ENCODE results near the gene CDH20. TPM values are rescaled to one million over a fixed set of nuclear protein-coding genes. Genes with fewer than 3 reads are reported as not detected.

CDH20 gene
- total RNA-seq, 1 experiment from 2014 or later: not detected

DNA sequence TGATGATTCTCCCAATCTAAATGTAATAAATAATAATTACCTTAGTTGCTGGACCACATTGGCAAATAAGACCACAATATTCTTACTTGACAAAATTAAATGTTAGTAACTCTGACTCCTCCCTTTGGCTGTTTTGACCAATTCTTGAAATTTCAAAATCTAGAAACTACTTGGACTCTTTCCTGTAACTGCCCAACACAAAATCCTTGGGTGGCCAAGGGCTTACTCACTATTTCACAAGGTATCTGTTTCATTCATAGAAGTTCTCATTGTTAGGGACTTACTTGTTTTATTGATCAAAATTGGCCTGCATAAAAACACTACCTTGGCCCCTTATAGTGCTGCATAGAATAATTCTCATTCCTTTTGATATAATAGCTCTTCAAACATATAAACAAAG, 19.4 kb downstream of the CDH20 start:
- DNase-seq: no peak
- TF ChIP-seq, protein P1, sequence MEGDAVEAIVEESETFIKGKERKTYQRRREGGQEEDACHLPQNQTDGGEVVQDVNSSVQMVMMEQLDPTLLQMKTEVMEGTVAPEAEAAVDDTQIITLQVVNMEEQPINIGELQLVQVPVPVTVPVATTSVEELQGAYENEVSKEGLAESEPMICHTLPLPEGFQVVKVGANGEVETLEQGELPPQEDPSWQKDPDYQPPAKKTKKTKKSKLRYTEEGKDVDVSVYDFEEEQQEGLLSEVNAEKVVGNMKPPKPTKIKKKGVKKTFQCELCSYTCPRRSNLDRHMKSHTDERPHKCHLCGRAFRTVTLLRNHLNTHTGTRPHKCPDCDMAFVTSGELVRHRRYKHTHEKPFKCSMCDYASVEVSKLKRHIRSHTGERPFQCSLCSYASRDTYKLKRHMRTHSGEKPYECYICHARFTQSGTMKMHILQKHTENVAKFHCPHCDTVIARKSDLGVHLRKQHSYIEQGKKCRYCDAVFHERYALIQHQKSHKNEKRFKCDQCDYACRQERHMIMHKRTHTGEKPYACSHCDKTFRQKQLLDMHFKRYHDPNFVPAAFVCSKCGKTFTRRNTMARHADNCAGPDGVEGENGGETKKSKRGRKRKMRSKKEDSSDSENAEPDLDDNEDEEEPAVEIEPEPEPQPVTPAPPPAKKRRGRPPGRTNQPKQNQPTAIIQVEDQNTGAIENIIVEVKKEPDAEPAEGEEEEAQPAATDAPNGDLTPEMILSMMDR (IDR thresholded peaks at IDR 0.05; ENCODE audit: unreplicated experiment): no peak
- Mint-ChIP-seq H3K27me3 (ENCODE audit: unreplicated experiment) (no peaks in the 10 kb centered on the region), H3K4me3 (ENCODE audit: low read depth, unreplicated experiment) (no peak overlapping the region), H3K36me3 (ENCODE audit: insufficient read depth, unreplicated experiment) (no peaks in the 10 kb centered on the region), H3K27ac (ENCODE audit: unreplicated experiment) (no peak overlapping the region), H3K9me3 (ENCODE audit: low read depth, unreplicated experiment) (no peaks in the 10 kb centered on the region), H3K4me1 (ENCODE audit: low read depth, unreplicated experiment) (no peaks in the 10 kb centered on the region)
- BruUV-seq (replicated peaks): no TSS peak
- CTCF ChIA-PET: no interaction called here
- intact Hi-C loops (cut with micrococcal nuclease; ENCODE audit: unreplicated experiment): no loop called here

DNA sequence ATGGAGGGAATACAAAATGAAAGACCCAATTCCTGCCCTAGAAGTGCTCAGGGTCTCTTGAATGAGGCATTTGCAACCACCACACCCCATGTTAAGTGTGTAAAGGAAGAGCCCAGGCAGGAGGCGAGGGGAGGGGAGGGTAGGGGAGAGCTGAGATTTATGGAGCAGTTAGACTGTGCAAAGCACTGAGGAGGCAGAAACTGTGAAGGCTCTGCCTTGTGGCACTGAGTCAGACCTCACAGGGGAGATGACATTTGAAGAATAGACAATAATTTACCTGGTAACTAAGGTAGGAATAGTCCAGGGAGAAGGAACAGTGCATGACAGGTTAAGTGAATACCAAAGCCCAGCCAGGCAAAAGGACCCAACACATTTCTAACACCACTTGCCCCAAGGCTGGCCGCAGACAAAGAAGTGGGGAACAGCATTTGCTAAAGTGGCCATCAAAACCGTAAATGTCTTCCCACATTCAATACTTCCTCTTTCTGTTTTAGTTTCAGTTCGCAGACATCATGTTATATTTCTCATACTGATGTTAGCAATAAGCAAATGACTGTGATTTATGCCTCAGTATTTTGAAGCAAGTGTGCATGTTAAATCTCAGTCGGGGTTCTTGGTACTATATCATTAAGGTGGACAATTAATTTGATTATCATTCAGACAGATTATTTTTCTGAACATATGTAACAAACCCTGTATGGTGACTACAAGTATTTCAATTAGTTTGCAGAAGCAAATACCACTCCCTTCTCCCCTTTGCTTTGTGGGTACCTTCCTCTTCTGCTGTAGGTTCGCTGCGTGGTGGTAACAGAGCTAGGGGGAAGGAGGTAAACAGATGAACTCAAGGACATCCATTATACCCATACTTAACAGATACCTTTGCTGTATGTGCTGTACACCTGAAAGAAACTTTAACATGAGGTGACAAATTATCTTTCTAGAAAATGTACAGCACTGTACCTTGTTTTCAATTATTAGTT, 27.5 kb downstream of the CDH20 start:
- no peaks in the 10 kb centered on the region for H3K27me3 Mint-ChIP-seq (ENCODE audit: unreplicated experiment)
- peaks cover 8% of the 10 kb centered on the region for H3K4me1 Mint-ChIP-seq (ENCODE audit: low read depth, unreplicated experiment)
- BruUV-seq (replicated peaks): no TSS peak
- no peaks in the 10 kb centered on the region for H3K36me3 Mint-ChIP-seq (ENCODE audit: insufficient read depth, unreplicated experiment)
- no peak overlapping the region for H3K27ac Mint-ChIP-seq (ENCODE audit: unreplicated experiment)
- no peak overlapping the region for H3K4me3 Mint-ChIP-seq (ENCODE audit: low read depth, unreplicated experiment)
- CTCF ChIA-PET: no interaction called here
- no peaks in the 10 kb centered on the region for H3K9me3 Mint-ChIP-seq (ENCODE audit: low read depth, unreplicated experiment)
- intact Hi-C loops (cut with micrococcal nuclease; ENCODE audit: unreplicated experiment): no loop called here
- no peak for DNase-seq
- TF ChIP-seq, protein P1 (IDR thresholded peaks at IDR 0.05; ENCODE audit: unreplicated experiment): no peak

DNA sequence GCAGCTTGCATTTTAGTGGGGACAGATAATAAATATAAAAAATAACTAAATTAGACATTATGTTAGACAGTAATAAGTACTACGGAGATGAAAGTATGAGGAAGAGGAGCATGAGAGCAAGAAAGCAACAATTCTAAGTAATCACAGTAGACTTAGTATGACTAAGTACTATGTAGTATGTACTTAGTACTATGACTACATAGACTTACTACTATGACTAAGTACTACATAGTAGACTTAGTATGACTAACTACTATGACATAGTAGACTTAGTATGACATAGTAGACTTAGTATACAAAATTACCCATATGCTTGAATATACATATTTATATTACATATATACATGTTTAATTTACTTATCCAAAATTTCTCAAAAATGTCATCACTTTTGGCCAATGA, 29.3 kb downstream of the CDH20 start:
- Mint-ChIP-seq H3K36me3 (ENCODE audit: insufficient read depth, unreplicated experiment) (no peaks in the 10 kb centered on the region), H3K27me3 (ENCODE audit: unreplicated experiment) (no peaks in the 10 kb centered on the region), H3K4me1 (ENCODE audit: low read depth, unreplicated experiment) (peaks cover 8% of the 10 kb centered on the region), H3K4me3 (ENCODE audit: low read depth, unreplicated experiment) (no peak overlapping the region), H3K9me3 (ENCODE audit: low read depth, unreplicated experiment) (no peaks in the 10 kb centered on the region), H3K27ac (ENCODE audit: unreplicated experiment) (no peak overlapping the region)
- intact Hi-C loops (cut with micrococcal nuclease; ENCODE audit: unreplicated experiment): no loop called here
- CTCF ChIA-PET: no interaction called here
- no TSS peak for BruUV-seq (replicated peaks)
- TF ChIP-seq, protein P1 (IDR thresholded peaks at IDR 0.05; ENCODE audit: unreplicated experiment): no peak
- DNase-seq: no peak

DNA sequence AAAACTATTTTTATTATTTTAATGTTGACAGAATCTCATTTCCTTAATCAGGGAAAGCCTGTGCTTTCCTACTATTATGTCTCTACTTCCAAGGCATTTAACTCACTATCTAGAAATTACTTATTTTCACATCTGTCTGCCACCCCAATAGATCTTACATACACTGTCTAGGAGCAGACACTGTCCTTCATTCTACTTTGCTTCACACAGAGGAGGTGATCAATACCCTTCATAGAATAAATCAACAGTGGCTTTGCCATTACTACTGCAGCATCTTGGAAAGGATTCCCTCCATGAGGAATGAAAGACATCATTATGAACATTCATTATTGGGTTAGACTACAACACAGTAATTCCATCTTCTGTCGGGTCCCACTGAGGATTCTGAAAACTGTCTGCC, 31.7 kb downstream of the CDH20 start:
- Mint-ChIP-seq H3K27me3 (ENCODE audit: unreplicated experiment) (no peaks in the 10 kb centered on the region), H3K4me1 (ENCODE audit: low read depth, unreplicated experiment) (peaks cover 8% of the 10 kb centered on the region), H3K27ac (ENCODE audit: unreplicated experiment) (no peak overlapping the region), H3K36me3 (ENCODE audit: insufficient read depth, unreplicated experiment) (no peaks in the 10 kb centered on the region), H3K9me3 (ENCODE audit: low read depth, unreplicated experiment) (no peaks in the 10 kb centered on the region), H3K4me3 (ENCODE audit: low read depth, unreplicated experiment) (no peak overlapping the region)
- TF ChIP-seq, protein P1 (IDR thresholded peaks at IDR 0.05; ENCODE audit: unreplicated experiment): no peak
- intact Hi-C loops (cut with micrococcal nuclease; ENCODE audit: unreplicated experiment): no loop called here
- DNase-seq: no peak
- BruUV-seq (replicated peaks): no TSS peak
- CTCF ChIA-PET: interaction anchor here (0.7 kb wide), 1 partner anchor 960 kb away, joined by 3 read pairs; no protein-coding TSS in a partner anchor

Data from Calu3 (cell line).